ENCODE data around the gene G6PC2. TPM values are rescaled to one million over a fixed set of nuclear protein-coding genes. Genes with fewer than 3 reads are reported as not detected.

G6PC2 gene
- total RNA-seq, 1 donor from 2014 or later = not detected

DNA sequence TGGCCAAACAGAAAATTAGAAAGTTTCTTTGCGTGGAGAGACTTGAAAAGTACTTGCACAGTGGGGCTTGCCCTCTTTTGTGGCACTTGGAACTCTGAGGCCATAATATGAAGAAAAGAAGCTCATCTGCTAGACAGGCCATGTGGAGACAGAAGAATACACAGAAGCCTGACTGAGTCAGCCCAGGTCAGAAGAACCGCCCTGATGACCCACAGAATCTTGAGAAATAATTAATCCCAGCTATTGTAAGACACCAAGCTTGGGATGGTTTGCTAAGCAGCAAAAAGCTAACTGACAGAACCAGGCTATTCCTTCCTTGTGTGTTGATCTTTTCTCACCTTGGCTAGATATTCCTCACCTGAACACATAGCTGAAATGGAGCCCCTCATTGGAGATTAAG, 33.7 kb downstream of the G6PC2 start:
- Mint-ChIP-seq H3K27ac (ENCODE audit: unreplicated experiment) (no peak overlapping the region), H3K9me3 (ENCODE audit: unreplicated experiment) (no peaks in the 10 kb centered on the region), H3K4me3 (ENCODE audit: unreplicated experiment) (no peak overlapping the region), H3K36me3 (ENCODE audit: low read depth, unreplicated experiment) (no peaks in the 10 kb centered on the region), H3K4me1 (ENCODE audit: low read depth, unreplicated experiment) (no peaks in the 10 kb centered on the region), H3K27me3 (ENCODE audit: low read depth, unreplicated experiment) (no peaks in the 10 kb centered on the region)
- Histone ChIP-seq H3K4me2 (ENCODE audit: low read length) (no peak overlapping the region), H3K9me3 (ENCODE audit: insufficient read depth, low read depth, low read length) (no peaks in the 10 kb centered on the region), H3K27ac (ENCODE audit: low read depth, low read length) (no peak overlapping the region), H4K20me1 (ENCODE audit: insufficient read depth, low read length) (no peaks in the 10 kb centered on the region), H3K36me3 (ENCODE audit: insufficient read depth, low read length) (no peaks in the 10 kb centered on the region), H2AFZ (ENCODE audit: low read depth, low read length) (no peak overlapping the region), H3K9ac (ENCODE audit: low read length) (no peak overlapping the region), H3K4me3 (ENCODE audit: insufficient read depth, low read depth, low read length) (no peak overlapping the region), H3K79me2 (ENCODE audit: insufficient read depth, low read length) (no peaks in the 10 kb centered on the region), H3K27me3 (ENCODE audit: insufficient read depth, low read length) (no peaks in the 10 kb centered on the region), H3K4me1 (ENCODE audit: insufficient read depth, low read length) (no peaks in the 10 kb centered on the region)
- no peak for TF ChIP-seq EZH2 (IDR thresholded peaks at IDR 0.05; ENCODE audit: insufficient read depth, low read length)
- TF ChIP-seq, protein P1, sequence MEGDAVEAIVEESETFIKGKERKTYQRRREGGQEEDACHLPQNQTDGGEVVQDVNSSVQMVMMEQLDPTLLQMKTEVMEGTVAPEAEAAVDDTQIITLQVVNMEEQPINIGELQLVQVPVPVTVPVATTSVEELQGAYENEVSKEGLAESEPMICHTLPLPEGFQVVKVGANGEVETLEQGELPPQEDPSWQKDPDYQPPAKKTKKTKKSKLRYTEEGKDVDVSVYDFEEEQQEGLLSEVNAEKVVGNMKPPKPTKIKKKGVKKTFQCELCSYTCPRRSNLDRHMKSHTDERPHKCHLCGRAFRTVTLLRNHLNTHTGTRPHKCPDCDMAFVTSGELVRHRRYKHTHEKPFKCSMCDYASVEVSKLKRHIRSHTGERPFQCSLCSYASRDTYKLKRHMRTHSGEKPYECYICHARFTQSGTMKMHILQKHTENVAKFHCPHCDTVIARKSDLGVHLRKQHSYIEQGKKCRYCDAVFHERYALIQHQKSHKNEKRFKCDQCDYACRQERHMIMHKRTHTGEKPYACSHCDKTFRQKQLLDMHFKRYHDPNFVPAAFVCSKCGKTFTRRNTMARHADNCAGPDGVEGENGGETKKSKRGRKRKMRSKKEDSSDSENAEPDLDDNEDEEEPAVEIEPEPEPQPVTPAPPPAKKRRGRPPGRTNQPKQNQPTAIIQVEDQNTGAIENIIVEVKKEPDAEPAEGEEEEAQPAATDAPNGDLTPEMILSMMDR (IDR thresholded peaks at IDR 0.05; ENCODE audit: insufficient read depth, low read depth, low read length) = no peak
- no peak for FAIRE-seq
- no peak for DNase-seq (ENCODE audit: low read depth)

DNA sequence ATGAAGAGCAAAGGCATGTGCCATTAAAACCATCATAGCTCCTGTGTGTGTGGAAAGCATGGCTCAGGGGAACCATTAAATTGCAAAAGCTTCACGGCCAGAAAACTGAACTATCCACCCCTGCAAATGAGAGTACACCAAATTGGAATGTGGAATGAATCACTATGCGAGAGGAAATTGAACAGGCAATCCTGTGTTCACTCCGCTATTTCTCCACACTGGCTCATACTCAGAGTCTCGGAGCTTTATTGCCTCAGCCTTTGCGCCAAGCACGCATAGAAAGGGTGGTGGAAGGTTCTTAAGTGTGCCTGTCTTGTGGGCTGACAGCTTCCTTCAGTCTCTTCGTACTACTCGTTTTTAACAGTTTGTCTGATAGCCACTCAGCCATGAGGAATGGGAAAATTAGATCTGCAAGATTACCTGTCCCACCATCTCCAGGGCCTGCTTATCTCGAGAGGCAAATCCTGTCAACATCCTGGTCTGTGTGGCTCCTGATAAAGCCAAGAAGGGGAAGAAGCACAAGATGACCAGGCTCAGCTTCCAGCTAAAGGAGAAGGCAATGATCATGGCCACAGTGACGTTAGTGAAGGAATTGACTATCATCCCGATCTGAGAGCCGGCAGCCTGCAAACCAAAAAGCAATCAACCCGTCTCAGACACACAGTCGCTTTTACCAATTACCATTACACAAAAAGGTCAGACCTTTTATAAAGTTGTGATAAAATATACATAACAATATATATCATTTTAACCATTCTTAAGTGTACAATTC, 34.9 kb downstream of the G6PC2 start:
- no peak overlapping the region for H3K9ac ChIP-seq (ENCODE audit: low read length)
- no peaks in the 10 kb centered on the region for H3K79me2 ChIP-seq (ENCODE audit: insufficient read depth, low read length)
- no peak for TF ChIP-seq EZH2 (IDR thresholded peaks at IDR 0.05; ENCODE audit: insufficient read depth, low read length)
- TF ChIP-seq, protein P1 (IDR thresholded peaks at IDR 0.05; ENCODE audit: insufficient read depth, low read depth, low read length) = no peak
- DNase-seq (ENCODE audit: low read depth) (peak; percentile 76), FAIRE-seq (no peak)
- Mint-ChIP-seq H3K36me3 (ENCODE audit: low read depth, unreplicated experiment) (no peaks in the 10 kb centered on the region), H3K27me3 (ENCODE audit: low read depth, unreplicated experiment) (no peaks in the 10 kb centered on the region), H3K4me1 (ENCODE audit: low read depth, unreplicated experiment) (no peaks in the 10 kb centered on the region), H3K27ac (ENCODE audit: unreplicated experiment) (no peak overlapping the region), H3K9me3 (ENCODE audit: unreplicated experiment) (no peaks in the 10 kb centered on the region), H3K4me3 (ENCODE audit: unreplicated experiment) (no peak overlapping the region)
- H3K4me2 ChIP-seq (ENCODE audit: low read length) = no peak overlapping the region
- H3K27ac ChIP-seq (ENCODE audit: low read depth, low read length) = no peak overlapping the region
- H4K20me1 ChIP-seq (ENCODE audit: insufficient read depth, low read length) = no peaks in the 10 kb centered on the region
- H3K27me3 ChIP-seq (ENCODE audit: insufficient read depth, low read length) = no peaks in the 10 kb centered on the region
- no peaks in the 10 kb centered on the region for H3K9me3 ChIP-seq (ENCODE audit: insufficient read depth, low read depth, low read length)
- H3K4me1 ChIP-seq (ENCODE audit: insufficient read depth, low read length) = no peaks in the 10 kb centered on the region
- H3K36me3 ChIP-seq (ENCODE audit: insufficient read depth, low read length) = no peaks in the 10 kb centered on the region
- no peak overlapping the region for H2AFZ ChIP-seq (ENCODE audit: low read depth, low read length)
- H3K4me3 ChIP-seq (ENCODE audit: insufficient read depth, low read depth, low read length) = no peak overlapping the region

DNA sequence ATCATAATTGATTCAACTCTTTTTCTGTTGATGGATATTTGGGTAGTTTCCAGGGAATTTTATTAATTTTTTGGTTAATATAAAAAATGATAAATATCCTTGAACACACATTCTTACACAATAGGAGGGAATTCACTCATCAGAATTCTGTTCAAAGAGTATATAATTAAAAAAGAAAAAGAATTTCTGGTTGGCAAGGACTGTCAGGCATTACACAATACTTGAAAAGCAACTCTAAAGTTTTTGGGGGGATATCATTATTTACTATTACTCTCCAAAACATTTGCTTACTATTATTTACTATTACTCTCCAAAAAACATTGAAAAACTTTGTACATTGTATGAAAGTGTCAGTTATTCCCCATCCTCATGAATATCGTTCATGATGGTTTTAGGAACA, 38.0 kb downstream of the G6PC2 start:
- DNase-seq (ENCODE audit: low read depth) = no peak
- Histone ChIP-seq H3K9ac (ENCODE audit: low read length) (no peak overlapping the region), H4K20me1 (ENCODE audit: insufficient read depth, low read length) (no peaks in the 10 kb centered on the region), H2AFZ (ENCODE audit: low read depth, low read length) (no peak overlapping the region), H3K4me1 (ENCODE audit: insufficient read depth, low read length) (no peaks in the 10 kb centered on the region), H3K4me2 (ENCODE audit: low read length) (no peak overlapping the region), H3K36me3 (ENCODE audit: insufficient read depth, low read length) (no peaks in the 10 kb centered on the region), H3K4me3 (ENCODE audit: insufficient read depth, low read depth, low read length) (no peak overlapping the region), H3K27ac (ENCODE audit: low read depth, low read length) (no peak overlapping the region), H3K27me3 (ENCODE audit: insufficient read depth, low read length) (no peaks in the 10 kb centered on the region), H3K9me3 (ENCODE audit: insufficient read depth, low read depth, low read length) (no peaks in the 10 kb centered on the region), H3K79me2 (ENCODE audit: insufficient read depth, low read length) (no peaks in the 10 kb centered on the region)
- Mint-ChIP-seq H3K27ac (ENCODE audit: unreplicated experiment) (no peak overlapping the region), H3K36me3 (ENCODE audit: low read depth, unreplicated experiment) (no peaks in the 10 kb centered on the region), H3K4me1 (ENCODE audit: low read depth, unreplicated experiment) (no peaks in the 10 kb centered on the region), H3K4me3 (ENCODE audit: unreplicated experiment) (no peak overlapping the region), H3K27me3 (ENCODE audit: low read depth, unreplicated experiment) (no peaks in the 10 kb centered on the region), H3K9me3 (ENCODE audit: unreplicated experiment) (no peaks in the 10 kb centered on the region)
- TF ChIP-seq, protein P1 (IDR thresholded peaks at IDR 0.05; ENCODE audit: insufficient read depth, low read depth, low read length) = no peak
- no peak for TF ChIP-seq EZH2 (IDR thresholded peaks at IDR 0.05; ENCODE audit: insufficient read depth, low read length)
- FAIRE-seq = no peak

All from astrocyte (in vitro differentiated cells and primary cell).